Stomach (tissue), 4 donors: ENCODE data around the gene GRB10.

ENCODE experiments used
- EP300 ChIP-seq: sonication (generic); formaldehyde crosslinking; IDR thresholded peaks from one replicate; pipeline ENCODE4 v1.6.1; 2017; ENCODE audit warnings: antibody characterized with exemption
- TF ChIP-seq, protein P1 (sequence below), 7 experiments: fragments of 450-650 bp in 4 of 7; fragments of 200-600 bp in 3 of 7; sonication (generic) in 3 of 7; IDR thresholded peaks; one replicate each; pipeline ENCODE4 v1.5.1; 2016 to 2019; ENCODE audit warnings: antibody characterized with exemption in 7 of 7, control low read depth in 2 of 7, mild to moderate bottlenecking in 1 of 7

GRCh38 chr7:50564640-50565558, 217.8 kb downstream of the GRB10 start, which contains the start of gene DDC:
- TF ChIP-seq, protein P1, sequence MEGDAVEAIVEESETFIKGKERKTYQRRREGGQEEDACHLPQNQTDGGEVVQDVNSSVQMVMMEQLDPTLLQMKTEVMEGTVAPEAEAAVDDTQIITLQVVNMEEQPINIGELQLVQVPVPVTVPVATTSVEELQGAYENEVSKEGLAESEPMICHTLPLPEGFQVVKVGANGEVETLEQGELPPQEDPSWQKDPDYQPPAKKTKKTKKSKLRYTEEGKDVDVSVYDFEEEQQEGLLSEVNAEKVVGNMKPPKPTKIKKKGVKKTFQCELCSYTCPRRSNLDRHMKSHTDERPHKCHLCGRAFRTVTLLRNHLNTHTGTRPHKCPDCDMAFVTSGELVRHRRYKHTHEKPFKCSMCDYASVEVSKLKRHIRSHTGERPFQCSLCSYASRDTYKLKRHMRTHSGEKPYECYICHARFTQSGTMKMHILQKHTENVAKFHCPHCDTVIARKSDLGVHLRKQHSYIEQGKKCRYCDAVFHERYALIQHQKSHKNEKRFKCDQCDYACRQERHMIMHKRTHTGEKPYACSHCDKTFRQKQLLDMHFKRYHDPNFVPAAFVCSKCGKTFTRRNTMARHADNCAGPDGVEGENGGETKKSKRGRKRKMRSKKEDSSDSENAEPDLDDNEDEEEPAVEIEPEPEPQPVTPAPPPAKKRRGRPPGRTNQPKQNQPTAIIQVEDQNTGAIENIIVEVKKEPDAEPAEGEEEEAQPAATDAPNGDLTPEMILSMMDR (IDR thresholded peaks at IDR 0.05) = no peak
- TF ChIP-seq EP300 = no peak
